SIG-M5 treated with dmso at 0.1 percent for 504 hours (cell line): ENCODE data around the gene TMEM120A.

Source experiments
- DNase-seq: peaks from one replicate; lab custom pipeline; 2025; ENCODE audit not compliant: unreplicated experiment; lab: John Stamatoyannopoulos, UW

Gene TMEM120A

DNA sequence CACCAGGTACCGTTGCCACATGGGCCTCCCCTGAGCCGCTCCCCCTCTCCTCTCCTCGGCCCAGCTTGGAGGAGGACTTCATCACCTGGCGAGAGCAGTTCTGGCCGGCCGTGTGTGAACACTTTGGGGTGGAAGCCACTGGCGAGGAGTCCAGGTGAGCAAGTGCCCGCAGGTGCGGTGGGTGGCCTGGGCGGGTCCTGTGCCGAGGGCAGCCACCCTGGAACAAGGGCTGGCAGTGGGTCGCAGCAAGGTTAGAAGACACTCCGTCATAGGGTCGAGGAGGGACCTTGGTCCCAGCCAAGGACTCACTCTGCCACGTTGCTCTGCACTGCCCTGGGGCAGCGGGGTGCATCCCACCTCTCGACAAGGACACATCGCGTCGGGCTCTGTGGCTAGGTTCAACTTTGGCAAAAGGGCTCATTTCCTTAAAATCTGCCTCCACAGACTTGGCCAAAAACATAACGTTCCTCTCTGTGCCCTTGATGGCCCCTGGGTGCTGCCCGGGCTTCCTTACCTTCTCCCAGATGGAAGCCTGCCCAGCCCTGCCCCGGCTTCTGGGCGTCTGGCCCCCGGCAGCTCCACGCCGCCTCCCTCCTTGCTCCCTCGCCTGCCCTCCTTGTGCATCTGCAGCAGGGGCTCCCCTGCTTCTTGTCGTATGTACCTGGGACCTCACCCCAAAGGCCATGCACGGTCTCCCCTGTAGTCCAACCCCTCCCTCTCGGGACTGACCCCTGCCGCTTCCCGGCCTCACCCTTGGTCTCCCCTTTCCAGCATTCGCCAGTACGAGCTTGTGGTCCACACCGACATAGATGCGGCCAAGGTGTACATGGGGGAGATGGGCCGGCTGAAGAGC lies 12.7 kb downstream of the TMEM120A start:
- DNase-seq: no peak

- DNase-seq: no peak
Measured at GRCh38 chr7:75981203-75981452, 13.3 kb downstream of the TMEM120A start.

DNA sequence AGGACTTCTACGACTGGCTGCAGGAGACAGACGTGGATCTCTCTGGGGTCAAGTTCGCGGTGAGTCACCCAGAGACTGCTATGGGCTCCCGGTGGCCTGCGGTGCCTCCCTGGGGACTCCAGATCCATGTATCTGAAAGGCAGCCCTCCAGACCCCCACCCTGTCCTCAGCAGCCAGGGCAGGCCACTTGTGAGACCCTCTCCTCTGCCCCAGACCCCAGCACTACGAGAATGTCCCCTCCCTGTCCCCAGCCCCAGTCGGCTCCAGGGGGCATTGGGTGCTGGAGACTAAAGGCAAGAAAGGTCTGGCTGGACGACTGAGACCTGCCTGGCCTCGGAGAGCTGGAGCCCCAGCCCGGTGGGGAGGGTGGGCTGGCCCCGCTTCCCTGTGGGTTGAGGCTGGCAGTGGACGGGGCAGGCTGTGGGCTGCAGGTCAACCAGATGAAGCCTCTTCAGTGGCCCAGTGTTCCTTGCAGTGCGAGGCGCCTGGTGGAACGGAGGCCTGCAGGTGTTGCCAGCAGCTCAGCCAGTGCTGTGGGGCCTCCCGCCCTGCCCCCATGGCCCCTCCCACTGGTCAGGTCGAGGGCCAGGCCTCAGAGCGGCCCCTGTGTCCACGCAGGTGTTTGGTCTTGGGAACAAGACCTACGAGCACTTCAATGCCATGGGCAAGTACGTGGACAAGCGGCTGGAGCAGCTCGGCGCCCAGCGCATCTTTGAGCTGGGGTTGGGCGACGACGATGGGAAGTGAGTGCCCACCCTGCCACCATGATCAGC lies 13.8 kb downstream of the TMEM120A start:
- no peak for DNase-seq

DNA sequence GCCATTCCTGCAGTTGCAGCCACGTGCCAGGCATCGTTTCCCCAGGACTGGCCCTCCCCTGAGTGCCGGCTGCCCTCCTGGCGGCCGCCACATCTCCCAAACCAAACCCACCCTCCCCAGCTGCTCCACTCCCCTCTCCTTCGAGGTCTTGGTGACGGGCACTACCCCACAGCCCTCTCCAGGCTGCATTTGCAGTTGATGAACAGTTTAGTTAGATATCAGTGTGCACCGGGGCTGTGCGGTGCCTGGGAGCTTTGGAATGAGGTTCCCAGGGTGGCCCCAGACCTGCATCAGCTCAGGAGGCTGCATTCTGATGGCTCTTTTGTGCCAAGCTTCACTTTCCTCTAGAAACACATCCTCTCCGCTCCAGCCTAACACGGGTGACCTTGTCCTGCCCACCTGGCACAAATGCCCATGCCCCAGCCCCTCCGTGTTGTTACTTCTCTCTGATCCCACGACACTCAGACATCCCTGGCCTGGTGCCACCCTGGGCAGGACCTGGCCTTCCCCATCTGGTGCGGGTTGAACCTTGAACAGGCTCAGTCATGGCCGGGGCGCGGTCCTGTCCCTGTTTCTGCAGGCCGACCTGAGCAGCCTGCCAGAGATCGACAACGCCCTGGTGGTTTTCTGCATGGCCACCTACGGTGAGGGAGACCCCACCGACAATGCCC lies 14.5 kb downstream of the TMEM120A start:
- no peak for DNase-seq

DNA sequence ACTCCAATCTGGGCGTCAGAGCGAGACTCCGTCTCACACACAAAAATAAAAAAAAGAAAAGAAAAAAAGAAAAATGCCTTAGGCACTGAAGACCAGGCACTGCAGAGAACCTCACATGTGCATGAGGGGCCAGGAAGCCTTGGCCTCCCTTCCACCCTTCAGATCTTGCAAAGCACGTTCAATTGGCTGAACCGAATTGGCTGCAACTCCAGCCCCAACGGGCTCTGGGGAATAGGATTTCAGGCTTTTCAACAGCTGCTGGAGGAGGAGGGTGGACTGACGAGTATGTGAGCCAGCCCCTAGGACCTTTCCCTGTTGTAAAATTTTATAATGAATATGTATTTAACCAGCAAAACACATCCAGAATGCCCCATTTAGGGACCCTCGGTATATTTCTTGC lies 16.7 kb downstream of the TMEM120A start:
- DNase-seq: no peak

DNA sequence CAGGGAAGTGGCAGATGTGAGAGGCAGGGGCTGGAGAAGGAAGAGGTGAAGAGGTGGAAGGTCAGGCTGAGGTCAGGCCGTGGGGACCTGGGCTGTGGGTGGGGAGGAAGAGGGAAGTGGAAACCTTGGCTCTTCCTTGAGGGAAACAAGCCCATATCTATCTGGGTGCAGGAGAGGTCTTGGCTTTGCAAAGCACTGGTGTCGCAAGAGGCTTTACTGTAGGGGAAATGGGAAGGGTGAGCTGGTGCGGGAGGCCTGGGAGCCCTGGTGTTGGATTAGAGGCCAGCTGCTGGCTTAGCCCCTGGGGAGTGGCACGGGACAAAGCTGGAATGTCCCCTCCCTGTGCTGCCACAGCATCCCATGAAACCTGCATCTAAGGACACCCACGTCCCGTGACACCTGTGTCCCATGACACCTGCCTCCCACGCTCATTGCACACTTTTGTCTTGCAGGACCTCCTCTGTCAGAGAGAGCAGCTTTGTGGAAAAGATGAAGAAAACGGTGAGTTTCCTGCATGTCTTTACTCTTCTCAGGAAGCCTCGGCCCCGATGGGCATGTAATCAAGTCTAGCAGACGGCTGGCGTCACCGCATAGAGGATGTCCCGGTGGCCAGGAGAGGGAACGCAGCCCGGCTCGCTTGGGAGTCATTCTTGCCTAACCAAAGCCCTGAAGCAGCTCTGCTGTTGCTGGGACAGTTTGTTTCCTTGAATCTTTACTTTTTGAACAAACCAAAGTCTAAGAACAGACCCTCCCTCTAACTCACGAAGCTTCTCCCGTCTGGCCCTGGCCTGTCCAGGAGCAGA lies 22.2 kb downstream of the TMEM120A start:
- DNase-seq: peak; percentile 75

GRCh38 chr7:75971309-75971960 lies 23.0 kb downstream of the TMEM120A start:
- no peak for DNase-seq

GRCh38 chr7:75969704-75970498 lies 24.5 kb downstream of the TMEM120A start:
- no peak for DNase-seq

DNA sequence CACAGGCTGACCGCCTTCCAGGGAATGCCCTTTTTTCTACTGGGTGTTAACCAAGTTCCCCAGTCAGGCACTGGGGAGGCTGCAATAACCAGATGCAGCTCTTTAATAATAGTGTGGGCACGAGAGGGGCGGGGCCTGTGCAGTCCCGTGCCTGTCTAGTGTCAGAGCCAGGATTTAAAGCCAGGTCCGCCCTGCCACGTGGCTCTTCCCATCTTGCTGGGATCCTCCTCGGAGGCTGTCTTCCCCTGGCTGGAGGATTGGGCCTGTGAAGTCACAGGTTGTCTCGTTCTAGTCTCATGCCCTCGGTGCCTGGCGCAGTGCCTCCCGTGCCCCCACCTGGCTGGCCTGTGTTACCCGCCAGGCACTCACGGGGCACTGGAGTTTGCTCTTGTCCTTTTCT lies 25.2 kb downstream of the TMEM120A start:
- DNase-seq: no peak

GRCh38 chr7:75968561-75969001 lies 25.8 kb downstream of the TMEM120A start:
- no peak for DNase-seq

DNA sequence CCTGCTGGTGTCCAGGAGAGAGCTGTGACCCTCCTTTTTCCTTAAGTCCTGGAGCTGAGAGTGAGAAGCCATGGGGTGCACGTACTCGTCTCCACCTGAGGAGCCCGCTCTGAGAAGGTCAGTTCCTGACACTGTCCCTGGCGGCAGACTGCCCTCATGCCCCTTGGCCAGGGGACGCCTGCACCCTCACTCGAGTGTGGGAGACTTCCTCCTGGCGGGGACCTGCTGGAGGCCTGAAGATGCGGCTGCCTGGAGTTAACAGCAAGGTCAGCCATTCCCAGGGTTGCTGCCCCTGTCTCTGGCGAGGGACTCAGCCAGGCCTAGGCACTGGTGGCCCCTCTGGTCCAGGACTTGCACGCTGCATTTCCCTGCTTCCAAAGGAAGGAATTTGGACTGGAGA lies 26.4 kb downstream of the TMEM120A start:
- DNase-seq: no peak

DNA sequence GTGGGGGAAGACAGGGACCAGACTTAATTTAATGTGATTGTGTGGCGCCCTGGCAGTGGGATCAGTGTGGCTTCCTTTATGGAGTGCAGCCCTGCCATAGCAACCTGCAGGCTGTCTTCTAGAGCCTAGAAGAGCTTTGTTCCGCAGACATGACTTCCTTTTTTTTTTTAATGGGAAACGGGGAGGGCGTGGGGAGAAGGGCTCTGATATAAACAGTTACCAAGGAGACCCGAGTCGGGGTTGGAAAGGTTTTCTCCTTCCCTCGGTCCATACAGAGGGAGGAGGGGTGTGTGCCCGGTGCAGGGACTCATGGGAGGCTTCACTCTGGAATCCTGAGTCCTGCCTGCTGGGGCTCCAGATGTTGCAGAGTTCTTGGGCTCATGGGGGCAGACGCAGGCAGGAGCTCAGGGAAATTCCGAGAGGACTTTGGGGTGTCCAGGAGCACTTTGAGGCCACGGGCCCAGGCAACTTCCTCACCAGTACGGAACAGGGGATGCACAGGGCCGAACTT lies 26.9 kb downstream of the TMEM120A start:
- peak; percentile 27 for DNase-seq

DNA sequence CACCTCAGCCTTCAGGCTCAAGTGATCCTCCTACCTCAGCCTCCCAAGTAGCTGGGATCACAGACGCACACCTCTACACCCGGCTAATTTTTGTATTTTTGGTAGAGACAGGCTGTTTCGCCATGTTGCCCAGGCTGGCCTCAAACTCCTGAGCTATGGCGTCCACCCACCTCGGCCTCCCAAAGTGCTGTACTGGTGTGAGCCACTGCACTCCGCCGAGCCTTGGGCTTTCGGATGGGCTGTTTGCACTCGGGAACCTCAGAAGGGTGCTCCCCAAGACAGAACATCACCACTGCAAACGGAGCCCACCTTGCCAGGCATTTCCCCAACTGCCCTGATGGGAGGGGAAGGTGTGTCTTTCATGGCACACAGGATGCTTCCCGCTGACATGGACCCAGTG lies 27.3 kb downstream of the TMEM120A start:
- no peak for DNase-seq

- DNase-seq: no peak
Measured at GRCh38 chr7:75966190-75966961, 28.0 kb downstream of the TMEM120A start.

GRCh38 chr7:75965617-75966016 lies 28.8 kb downstream of the TMEM120A start:
- DNase-seq: no peak

- no peak for DNase-seq
Measured at GRCh38 chr7:75963381-75963995, 30.9 kb downstream of the TMEM120A start.

DNA sequence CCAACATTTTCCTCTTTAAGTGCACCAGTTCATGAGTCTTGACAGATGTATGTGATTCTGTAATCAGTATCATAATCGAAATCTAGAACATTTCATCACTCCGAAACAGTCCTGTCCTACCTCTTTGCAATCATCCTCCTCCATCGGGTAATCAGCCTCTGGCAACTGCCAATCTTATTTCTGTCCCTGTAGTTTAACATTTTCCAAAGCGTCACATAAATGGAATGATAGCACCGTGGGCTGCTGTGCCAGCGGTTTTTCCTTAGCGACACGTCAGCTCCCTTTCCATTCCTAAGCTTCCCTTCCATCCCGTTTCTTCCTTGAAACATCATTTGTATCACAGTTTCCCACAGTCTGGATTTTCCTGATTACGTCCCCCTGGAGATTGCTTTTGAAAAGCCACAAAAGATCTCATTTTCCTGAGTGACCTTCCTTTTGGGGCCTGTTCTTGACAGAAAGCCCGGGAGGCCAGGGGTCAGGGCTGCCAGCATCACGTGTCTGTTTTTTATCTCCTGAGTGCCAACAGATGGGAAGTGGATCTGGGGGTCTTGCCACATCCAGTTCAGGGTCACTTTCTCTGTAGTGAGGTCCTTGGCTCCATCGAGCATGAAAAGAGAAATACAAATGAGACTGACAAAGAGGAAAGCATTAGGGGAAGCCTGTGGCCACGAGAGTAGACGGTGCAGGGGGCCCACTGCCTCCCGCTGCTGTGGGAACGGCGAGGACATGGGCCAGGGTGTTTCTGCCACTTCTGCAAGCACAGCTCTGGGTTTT lies 31.6 kb downstream of the TMEM120A start:
- no peak for DNase-seq

GRCh38 chr7:75961218-75961617 lies 33.2 kb downstream of the TMEM120A start:
- no peak for DNase-seq
